Measurements from ENCODE around the gene SH2D3C. TPM values are rescaled to one million over a fixed set of nuclear protein-coding genes. Genes with fewer than 3 reads are reported as not detected.

The SH2D3C gene
- total and polyA plus RNA-seq, 2 of the 8 experiments (the other 6 are each of a cell fraction or from before 2014, with no cell fraction given): 6.4 to 8.1 TPM

DNA sequence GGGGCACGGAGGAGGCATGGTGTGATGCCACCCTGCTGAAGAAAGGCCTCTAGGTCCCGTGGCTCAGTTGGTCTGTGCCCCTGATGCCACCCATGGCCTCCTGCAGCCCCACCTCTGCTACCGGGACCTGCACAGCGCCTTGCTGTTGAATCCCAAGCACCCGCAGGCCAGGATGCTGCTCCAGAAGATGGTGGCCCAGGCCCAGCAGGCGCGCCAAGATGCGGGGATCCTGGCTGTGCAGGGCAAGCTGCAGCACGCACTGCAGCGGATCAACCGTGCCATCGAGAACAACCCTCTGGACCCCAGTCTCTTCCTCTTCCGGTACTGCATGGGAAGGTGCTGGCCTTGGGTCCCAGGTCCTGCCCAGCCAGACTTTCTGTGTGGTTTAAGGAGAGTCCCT, 55.5 kb downstream of the SH2D3C start (continued):
- no peak for TF ChIP-seq JUN (IDR thresholded peaks at IDR 0.05; ENCODE audit: low read depth, low read length)
- TF ChIP-seq CEBPB (IDR thresholded peaks at IDR 0.05; ENCODE audit: low read depth, low read length): no peak
- no peak for TF ChIP-seq TEAD4 (IDR thresholded peaks at IDR 0.05; ENCODE audit: low read depth, low read length)
- TF ChIP-seq ASH2L (IDR thresholded peaks at IDR 0.05; ENCODE audit: low read length): no peak
- TF ChIP-seq SUZ12 (IDR thresholded peaks at IDR 0.05; ENCODE audit: low read length): no peak
- no peak for TF ChIP-seq CBX5 (IDR thresholded peaks at IDR 0.05; ENCODE audit: low read depth, low read length)
- no peak for TF ChIP-seq CBX8 (IDR thresholded peaks at IDR 0.05; ENCODE audit: borderline replicate concordance, low read depth, low read length)
- TF ChIP-seq, protein P1, sequence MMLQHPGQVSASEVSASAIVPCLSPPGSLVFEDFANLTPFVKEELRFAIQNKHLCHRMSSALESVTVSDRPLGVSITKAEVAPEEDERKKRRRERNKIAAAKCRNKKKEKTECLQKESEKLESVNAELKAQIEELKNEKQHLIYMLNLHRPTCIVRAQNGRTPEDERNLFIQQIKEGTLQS (IDR thresholded peaks at IDR 0.05; ENCODE audit: insufficient read depth, low read depth, low read length): no peak
- TF ChIP-seq, protein P2, sequence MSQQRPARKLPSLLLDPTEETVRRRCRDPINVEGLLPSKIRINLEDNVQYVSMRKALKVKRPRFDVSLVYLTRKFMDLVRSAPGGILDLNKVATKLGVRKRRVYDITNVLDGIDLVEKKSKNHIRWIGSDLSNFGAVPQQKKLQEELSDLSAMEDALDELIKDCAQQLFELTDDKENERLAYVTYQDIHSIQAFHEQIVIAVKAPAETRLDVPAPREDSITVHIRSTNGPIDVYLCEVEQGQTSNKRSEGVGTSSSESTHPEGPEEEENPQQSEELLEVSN (IDR thresholded peaks at IDR 0.05): no peak
- TF ChIP-seq SP1 (IDR thresholded peaks at IDR 0.05; ENCODE audit: low read depth, low read length): no peak
